GM21825 (cell line): ENCODE measurements around the gene ERBB4.
"Not testable (repeated sequence)": the region's sequence is repeated elsewhere in the genome, so short reads cannot be mapped to it uniquely, and the experiment has no call there.

Experiments
- ATAC-seq: cut with Tn5 transposase; IDR thresholded peaks from one replicate; pipeline ENCODE4 v1.9.1; 2021; ENCODE audit warnings: mild to moderate bottlenecking, moderate library complexity; ENCODE audit not compliant: unreplicated experiment

Gene ERBB4

DNA sequence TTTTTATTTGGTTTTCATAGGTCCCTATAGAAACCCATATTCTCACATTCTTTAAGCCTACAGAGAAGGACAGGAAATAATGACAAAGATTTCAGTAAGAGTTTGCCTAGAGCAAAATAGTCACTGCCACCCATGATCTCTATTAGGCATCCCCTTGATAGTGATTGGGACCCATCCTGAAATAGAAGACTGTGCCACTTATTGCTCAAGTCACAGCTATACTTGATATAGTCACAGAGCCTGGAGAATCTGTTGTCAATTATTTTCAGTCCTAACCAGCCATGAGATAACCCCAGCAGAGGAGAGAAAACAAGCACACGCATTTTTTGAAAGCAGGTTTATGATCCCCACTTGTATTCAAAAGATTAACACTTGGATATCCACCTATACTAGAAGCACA lies 8.2 kb downstream of the ERBB4 start:
- ATAC-seq = no peak

DNA sequence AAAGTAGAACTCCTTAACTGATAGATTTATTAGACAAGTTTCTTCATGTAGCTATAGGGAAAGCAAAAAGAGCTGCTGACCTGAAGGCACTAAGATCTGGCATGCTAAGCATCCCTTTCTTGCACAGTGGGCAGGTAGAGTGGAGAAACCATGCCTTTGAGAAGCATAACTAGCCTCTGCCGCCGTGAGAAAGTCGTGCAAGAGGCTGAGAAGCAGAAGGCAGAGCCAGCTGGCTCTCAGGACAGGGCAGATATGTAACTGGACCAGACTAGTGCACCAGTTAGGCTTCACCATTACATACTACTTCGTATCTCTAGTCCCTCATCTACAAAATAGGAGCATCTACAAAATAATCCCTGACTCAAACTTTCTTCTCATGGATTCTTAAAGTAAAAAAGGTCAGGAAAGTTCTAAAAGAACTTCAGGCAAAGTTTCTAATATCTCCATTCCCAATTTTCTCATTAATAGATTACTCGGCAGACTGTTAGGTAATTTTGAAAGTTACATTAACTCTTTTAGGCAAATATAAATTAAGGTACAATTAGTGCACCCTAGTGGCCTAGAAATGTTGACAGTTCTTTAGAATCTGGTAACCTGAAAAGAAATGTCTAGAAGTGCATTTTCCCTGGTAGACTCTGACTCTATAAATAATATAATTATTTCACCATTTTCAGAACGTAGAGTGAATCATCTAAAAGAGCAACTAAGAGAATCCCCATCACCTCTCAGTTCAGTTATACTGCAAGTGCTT lies 10.3 kb downstream of the ERBB4 start:
- ATAC-seq = no peak

DNA sequence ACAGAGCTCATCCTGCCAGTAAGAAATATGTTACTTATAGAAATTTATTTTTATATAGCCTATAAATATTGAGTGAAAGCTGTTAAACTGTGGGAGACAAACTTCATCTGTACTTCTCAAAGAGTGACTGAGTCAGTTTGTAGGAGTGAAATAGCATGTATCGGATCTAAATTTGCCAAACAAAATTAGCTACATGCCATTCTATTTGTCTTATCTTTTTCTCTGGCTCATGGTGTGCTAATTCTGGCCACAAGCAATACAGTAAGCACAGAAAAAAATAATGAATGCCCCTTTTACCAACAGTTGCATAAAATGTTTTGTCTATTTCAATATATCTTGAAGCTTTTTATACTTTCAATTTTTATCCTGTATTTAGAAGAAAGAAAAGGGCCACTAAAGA lies 12.5 kb downstream of the ERBB4 start:
- no peak for ATAC-seq

DNA sequence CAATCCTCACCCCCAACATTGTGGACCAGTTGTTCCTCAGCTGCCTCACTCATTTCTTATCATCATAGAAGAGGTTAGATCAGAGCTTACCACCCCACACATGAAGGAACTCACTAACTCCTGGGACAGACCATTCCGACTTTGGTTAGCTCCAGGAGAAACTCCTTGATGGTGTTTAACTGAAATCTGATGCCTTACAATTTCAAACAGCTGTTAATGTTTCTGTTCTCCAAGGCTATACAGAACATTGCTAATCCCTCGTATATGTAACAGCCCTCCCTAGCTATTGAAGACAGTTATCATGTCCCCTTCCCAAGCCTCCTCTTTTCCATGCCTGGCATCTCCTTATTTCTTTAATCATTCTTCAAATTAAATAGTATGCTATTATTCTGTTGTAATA lies 14.8 kb downstream of the ERBB4 start:
- ATAC-seq = no peak

DNA sequence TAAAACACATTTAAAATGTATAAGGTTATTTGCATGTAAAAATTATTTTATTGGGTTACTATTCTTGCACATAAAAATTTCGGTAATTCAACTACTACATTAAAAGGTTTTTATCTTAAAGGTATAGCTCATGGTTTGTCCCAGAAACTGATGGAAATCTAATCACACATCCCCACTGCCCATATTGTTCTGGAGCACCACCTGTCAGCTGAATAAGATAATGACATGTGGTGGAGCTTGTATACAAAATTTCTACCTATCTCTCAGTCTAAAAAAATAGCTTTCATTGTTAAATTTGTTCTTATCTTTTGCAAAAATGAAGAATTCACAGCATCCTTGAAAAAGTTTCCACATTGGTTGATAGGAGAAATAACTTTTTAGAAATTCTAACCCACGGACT lies 18.3 kb downstream of the ERBB4 start:
- ATAC-seq = no peak

DNA sequence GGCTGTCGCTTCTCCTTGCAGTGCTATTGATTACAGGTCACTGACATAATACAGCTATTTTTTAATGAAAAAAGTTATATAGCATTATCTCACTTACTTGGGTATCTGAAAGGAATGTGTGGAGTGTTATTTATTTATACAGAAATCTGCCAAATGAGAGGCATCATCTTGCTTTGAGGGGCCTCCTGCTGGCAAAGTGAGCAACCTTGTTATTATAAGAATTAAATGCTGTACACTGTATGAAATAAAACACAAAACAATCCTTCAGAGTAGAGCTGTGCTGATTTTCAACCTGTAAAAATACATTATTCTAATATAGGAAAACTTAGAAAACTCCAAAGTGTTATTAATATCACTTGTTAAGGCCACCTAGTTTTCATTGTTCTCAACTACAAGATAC lies 20.9 kb downstream of the ERBB4 start:
- ATAC-seq = no peak

DNA sequence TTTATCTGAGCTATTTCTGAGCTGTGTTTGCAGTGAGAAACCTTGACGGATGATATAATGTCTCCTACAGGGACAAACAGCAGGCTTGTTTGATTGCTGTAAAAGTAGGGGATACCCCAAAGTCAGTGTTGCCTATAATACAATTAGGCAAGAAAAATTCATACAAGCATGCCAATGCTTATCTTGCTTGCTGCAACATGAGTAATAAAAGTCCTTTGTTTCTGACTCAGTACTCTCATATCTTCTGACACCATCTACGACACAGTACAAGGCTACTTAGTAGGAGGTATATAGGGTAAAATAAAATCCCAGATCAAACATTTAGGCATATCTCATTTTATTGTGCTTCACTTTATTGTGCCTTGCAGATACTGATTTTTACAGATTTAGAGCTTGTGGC lies 33.0 kb downstream of the ERBB4 start:
- ATAC-seq = no peak

DNA sequence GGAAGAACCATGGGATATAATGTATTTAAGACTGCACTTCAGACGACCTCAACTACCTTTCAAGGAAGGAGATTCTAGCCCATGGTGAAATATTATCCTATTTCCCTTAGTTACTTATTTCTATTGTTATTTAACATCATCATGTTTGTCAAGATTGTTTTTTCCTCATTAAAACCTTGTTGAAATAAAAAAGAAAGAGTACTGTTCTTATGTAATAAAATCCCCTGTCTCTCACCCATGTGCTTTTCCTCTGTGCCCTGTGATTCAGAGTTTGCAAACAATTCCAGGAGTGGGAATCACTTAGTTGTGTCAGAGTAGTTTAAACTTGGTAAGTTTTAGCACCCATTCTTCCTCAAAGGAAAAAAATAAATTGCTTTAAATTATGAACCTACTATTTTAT lies 43.6 kb downstream of the ERBB4 start:
- ATAC-seq = no peak

DNA sequence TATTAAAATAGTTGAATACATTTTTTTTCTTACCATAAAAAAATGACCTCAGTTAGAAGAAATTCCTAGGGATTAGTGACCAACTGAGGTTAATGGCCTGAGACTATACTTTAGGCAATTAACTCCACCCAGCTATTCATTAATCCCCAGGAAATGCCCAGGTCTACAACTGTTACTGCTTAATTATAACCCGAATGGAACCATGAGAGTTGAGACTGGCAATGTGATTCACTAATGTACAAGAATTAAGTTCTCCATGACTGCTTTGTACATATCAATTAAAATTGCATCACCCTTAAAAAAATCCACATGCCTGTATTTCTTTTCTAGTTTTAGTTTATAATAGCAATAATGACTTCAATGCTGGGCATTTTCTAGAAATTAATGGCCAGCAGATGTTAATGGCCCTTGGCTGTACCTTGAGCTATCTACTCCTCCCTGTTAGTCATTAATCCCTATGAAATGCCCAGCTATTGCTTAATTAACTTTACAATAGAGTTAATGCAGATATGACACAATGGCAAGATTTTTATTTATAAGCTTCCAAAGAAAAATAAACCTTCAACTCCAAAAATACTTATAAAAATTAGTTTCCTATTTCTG lies 44.1 kb downstream of the ERBB4 start:
- no peak for ATAC-seq

DNA sequence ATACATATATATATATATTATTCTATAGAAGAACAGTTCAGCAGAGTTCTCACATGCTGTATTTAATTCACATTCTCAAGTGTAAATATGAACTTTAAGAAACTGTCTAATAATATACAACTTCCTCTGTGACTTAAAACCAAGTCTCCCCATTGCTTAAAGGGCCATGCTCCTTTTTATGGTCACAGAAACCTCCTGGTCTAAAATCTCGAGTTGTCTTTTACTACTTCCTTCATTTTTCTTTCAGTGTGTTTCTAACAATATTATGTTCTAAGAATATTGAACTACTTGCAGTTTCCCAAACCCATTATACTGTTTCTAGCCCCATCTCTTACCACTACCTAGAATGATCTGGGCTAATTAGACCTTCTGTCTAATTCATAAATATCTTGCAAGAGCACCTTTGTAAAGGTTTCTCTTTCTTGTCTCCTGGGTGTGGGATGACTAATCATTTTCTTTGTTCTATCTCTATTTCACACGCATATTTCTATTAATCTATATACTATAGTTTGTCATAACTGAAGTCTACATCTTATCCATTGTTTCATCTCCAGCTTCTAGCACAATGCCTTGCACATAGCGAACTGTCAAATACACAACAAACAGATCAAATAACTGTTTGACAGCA lies 48.8 kb downstream of the ERBB4 start:
- ATAC-seq = peak; percentile 64

DNA sequence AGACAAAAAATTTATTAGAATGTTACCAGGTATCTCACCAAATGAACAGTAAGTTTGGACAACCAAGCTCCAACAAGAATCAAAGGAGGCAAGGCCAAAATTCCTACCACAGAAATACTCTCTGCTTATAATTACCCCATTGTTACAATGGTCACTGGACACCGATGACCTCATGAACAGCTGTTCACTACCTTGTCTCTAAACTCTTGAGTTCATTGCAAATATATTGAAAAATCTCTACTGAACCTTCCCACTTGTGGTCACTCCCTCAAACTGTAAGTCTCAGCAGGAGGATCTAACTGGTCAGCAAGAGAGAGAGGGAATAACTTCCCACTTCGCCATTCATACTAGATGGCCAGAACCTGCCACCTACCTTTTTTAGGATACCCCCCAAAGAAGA lies 50.0 kb downstream of the ERBB4 start:
- no peak for ATAC-seq

DNA sequence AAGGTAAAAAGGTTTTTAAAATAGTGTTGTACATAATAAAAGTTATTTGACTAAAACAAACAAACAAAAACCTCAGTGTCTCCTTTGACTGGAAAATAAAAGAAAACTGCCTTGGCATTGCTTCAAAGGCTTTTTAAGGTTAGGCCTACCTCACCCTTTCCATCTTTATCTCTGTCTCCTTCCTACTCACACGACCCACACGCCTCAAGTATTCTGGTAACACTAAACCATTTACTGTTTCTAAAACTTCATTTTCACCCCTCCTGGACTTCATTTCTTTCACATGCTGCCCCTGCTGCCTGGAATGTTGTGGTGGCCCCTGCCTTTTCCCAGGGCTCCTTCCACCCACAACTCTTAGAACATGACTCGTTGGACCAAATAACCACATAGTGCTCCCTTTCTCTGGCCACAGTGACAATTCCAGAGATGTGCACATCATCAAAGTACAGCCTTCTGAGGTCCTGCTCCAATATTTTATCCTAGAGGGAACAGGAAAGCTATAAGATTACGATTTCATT lies 54.0 kb downstream of the ERBB4 start:
- no peak for ATAC-seq

DNA sequence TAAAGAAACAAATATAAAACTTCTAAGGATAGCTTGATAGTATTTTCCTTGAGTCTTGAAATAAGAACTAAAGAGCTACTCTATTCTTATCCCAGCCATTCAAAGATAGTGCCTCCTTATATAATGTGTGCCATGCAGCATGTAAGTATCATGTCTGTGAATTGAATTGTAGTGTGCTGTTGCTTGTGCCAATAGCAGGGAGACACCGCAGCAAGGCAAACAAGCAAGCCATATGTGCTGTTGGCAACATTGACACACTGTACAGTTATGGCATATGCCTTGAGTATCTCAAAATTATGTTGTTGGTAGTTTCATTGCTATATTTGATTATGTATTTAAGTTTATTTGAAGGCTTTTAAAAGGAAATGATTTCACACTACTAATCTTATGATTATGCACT lies 58.2 kb downstream of the ERBB4 start:
- no peak for ATAC-seq

DNA sequence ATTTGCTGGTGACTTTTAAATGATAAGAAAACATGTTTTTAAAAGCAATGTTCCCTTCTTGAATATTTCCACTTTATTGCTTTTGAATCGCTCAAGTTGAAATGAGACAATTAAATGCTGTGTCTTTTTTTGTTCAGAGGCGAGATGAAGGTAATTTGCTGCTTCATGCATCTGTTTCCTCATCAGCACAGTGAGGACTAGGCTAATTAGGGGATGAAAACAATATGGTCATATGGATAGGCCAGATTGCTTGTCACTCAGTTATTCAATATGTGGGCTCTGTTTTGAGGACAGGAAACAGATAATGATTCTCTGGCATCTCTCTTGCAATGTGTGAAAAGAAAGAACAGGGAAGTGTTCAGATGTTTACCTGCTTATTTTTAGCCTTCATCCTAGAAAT lies 61.0 kb downstream of the ERBB4 start:
- ATAC-seq = no peak

DNA sequence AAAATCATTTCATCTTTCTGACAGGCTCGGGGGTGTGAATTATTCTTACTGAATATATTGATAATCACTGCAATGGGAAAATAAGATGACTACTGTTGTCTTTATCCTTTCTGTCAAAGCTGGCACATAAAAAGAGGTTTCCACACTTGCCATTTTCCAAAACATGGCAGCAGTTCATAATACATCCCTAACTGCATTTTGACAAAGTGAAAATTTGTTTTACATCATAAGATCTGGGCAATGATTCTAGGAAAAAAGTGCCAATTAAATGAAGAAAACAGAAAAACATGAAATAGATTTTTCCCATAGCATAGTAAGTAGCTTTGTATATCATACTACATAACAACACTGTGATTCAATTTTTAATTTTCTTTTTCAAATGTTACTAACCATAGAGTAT lies 65.4 kb downstream of the ERBB4 start:
- ATAC-seq = no peak

DNA sequence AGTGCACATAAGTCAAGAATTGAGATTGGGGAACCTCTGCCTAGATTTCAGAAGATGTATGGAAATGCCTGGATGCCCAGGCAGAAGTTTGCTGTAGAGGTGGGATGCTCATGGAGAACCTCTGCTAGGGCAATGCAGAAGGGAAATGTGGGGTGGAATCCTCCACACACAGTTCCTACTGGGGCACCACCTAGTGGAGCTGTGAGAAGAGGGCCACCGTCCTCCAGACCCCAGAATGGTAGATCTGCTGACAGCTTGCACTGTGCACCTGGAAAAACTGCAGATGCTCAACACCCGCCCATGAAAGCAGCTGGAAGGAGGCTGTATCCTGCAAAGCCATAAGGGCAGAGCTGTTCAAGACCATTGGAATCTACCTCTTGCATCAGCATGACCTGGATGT lies 71.1 kb downstream of the ERBB4 start:
- not testable (repeated sequence) for ATAC-seq

DNA sequence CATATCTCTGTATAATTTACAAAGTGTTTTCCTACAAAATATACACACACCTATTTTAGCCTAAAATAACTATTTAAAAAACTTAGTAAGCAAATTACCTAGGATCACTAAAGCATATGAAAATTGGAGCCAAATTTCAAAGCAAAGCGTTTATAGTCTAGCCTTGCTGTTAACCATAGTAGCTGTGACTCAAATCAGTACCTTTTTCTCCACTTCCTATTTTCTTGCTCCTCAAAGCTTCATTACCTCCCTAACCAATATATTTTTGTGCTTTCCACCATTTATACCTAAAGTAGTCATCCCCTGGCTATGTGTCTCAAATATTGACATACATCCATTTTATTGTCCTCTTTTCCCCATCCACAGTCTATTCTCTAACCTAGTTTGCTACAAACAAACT lies 73.1 kb downstream of the ERBB4 start:
- no peak for ATAC-seq

DNA sequence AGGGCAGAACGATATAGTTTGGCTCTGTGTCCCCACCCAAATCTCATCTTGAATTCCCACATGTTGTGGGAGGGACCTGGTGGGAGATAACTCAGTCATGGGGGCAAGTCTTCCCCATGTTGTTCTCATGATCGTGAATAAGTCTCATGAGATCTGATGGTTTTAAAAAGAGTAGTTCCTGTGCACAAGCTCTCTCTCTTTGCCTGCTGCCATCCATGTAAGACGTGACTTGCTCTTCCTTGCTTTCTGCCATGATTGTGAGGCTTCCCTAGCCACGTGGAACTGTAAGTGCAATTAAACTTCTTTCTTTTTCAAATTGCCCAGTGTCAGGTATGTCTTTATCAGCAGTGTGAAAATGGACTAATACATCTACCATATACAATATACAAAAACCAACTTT lies 76.9 kb downstream of the ERBB4 start:
- not testable (repeated sequence) for ATAC-seq

DNA sequence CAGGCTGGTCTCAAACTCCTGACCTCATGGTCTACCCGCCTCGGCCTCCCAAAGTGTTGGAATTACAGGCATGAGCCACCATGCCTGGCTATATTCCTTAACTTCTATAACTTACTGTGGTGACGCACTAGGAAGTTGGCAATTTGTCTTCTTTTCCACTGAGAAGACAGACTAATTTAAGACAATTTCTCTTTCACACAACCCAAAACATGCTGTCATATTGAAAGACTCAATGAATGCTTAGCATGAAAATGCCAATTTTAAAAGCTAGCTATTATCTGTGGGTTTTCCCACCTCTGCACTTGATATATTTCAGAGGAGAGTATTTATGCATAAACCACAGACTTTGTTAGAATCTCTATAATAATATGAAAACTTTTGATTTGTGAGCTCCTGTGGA lies 84.5 kb downstream of the ERBB4 start:
- ATAC-seq = no peak

DNA sequence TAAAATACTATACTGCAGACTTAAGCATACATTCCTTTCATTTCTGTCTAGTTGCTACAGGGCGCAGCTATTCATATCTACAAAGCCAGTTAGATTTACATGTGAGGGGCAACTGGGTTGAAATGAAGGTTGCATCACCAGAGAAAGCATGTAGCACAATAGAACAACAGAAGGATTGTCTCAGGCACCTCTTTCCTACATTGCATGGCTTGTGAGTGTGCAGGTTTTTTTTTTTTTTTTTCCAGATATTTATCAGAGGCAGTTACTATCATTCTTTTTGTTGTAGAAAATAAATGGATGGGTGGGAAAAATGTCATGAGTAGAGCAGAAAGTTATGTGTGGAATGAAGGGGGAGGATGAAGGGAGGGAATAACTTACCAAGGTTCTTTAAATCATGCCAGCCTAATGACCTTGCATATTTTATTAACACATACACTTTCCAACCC lies 86.8 kb downstream of the ERBB4 start:
- ATAC-seq = no peak

DNA sequence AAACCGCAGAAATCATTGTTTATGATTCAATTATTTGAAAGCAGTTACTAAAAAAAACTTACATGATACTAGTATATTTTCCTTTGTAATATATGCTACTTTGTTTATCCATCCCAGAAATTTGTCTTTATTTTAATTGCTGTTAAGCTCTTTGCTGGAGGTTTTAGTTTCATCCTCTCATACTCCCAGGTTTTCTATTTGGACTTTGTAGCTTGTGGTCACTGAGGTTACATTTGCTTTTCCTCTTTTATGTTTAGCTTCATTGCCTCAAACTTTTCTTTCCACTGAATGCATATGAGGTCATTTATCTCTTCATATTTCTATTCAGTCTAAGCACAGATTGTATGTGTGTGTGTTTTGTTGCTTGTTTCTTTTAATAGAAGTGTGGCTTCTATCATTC lies 89.9 kb downstream of the ERBB4 start:
- no peak for ATAC-seq

DNA sequence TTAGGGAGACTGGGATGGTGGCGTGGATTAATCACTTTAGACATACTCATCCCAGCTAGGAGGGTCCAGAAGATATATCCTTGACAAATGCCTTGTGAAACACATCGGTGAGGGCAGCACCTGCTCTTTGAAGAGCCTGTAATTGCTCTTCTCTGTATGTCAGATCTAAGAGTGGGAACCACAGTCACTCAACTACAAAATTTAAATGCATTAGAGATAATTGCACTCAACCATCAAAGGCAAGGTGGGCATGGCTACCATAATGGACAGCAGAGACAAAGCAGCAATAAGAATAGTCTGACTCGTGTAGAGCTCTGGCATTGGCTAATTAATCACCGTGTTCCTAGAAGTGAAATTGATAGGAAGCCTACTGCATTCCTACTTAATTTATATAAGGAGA lies 96.8 kb downstream of the ERBB4 start:
- no peak for ATAC-seq
